Astrocyte of the cerebellum (primary cell): ENCODE results near the gene ARHGEF17.

Experiments
- DNase-seq: peaks from one replicate; pipeline ENCODE4 v3.0.0-alpha.2; 2011; ENCODE audit warnings: low read depth
- H3K4me3 ChIP-seq: 2 replicates; pipeline ENCODE4 v1.5.1; 2011; ENCODE audit warnings: mild to moderate bottlenecking, low read depth, low read length, moderate library complexity
- CTCF ChIP-seq: IDR thresholded peaks from 2 replicates; pipeline ENCODE4 v1.5.1; 2012; ENCODE audit warnings: low read length, low read depth, moderate library complexity, mild to moderate bottlenecking; ENCODE audit errors: missing control alignments
- in situ Hi-C: cut with HindIII; loops from 2 replicates; pipeline ENCODE4 v1.10.0; 2017; ENCODE audit warnings: low sequenced_read_pairs

Gene ARHGEF17

GRCh38 chr11:73308003-73308960 lies at the start of gene ARHGEF17:
Gene ARHGEF17, plus strand, starts transcription at chr11:73308276. Its CDS starts 363 bp downstream, at chr11:73308639.
- no peak for TF ChIP-seq CTCF
- in situ Hi-C loops: no loop called here
- no peak for DNase-seq
- H3K4me3 ChIP-seq: peak within 1 kb of the TSS; percentile 75

- no peak for DNase-seq
- in situ Hi-C loops: no loop called here
These were observed 48.5 kb upstream of the ARHGEF17 start for GRCh38 chr11:73259406-73260126.

GRCh38 chr11:73260127-73260457 lies 48.0 kb upstream of the ARHGEF17 start:
- no peak for TF ChIP-seq CTCF
- H3K4me3 ChIP-seq: no peak overlapping the region
- DNase-seq: no peak
- in situ Hi-C loops: no loop called here

More at GRCh38 chr11:73259406-73260126, 48.5 kb upstream of the ARHGEF17 start:
- H3K4me3 ChIP-seq: no peak overlapping the region
- no peak for TF ChIP-seq CTCF

GRCh38 chr11:73262851-73263495 lies 45.1 kb upstream of the ARHGEF17 start:
- TF ChIP-seq CTCF: no peak
- no peak overlapping the region for H3K4me3 ChIP-seq
- in situ Hi-C loops: no loop called here
- DNase-seq: no peak

GRCh38 chr11:73263640-73264039 lies 44.4 kb upstream of the ARHGEF17 start:
- no peak overlapping the region for H3K4me3 ChIP-seq
- in situ Hi-C loops: no loop called here
- DNase-seq: no peak
- no peak for TF ChIP-seq CTCF

- H3K4me3 ChIP-seq: no peak overlapping the region
- no peak for DNase-seq
- in situ Hi-C loops: loop anchor here (5.0 kb wide), 1 partner anchor 43 kb away; no protein-coding TSS in a partner anchor
- TF ChIP-seq CTCF: no peak
These were observed 42.7 kb upstream of the ARHGEF17 start for GRCh38 chr11:73265278-73265810.
